Stomach (tissue), 9 donors: ENCODE results near the gene GPR152. TPM values are rescaled to one million over a fixed set of nuclear protein-coding genes. Genes with fewer than 3 reads are reported as not detected.
A peak's percentile ranks its signal among the peaks of the same experiment; 100 is the strongest.

Experiments used
- DNase-seq, 2 donors: peaks; one replicate each; pipeline versions ENCODE4 v3.0.0 to v3.0.0-alpha.2; 2013 to 2019
- H3K27ac ChIP-seq, 5 donors: fragments of 200-600 bp in 4 of 5; sonication (generic) in 4 of 5; one replicate each; pipeline ENCODE4 v1.5.1; 2013 to 2019; ENCODE audit warnings: mild to moderate bottlenecking in 1 of 5, moderate library complexity in 1 of 5
- H3K27me3 ChIP-seq, 3 donors: fragments of 200-600 bp; sonication (generic); one replicate each; pipeline ENCODE4 v1.5.1; 2017 to 2019; ENCODE audit warnings: mixed run types in 1 of 3
- H3K36me3 ChIP-seq, 4 donors: fragments of 200-600 bp; sonication (generic); 1 replicate in 3 of 4; 2 replicates in 1 of 4; pipeline ENCODE4 v1.5.1; 2016 to 2019
- H3K4me1 ChIP-seq, 4 donors: fragments of 200-600 bp; sonication (generic); one replicate each; pipeline ENCODE4 v1.5.1; 2016 to 2019
- H3K4me3 ChIP-seq, 4 donors: fragments of 200-600 bp; sonication (generic) in 3 of 4; one replicate each; pipeline ENCODE4 v1.5.1; 2016 to 2019; ENCODE audit warnings: mild to moderate bottlenecking in 1 of 4
- H3K9me3 ChIP-seq, 4 donors: fragments of 200-600 bp; sonication (generic); one replicate each; pipeline ENCODE4 v1.5.1; 2016 to 2019
- EP300 ChIP-seq: sonication (generic); formaldehyde crosslinking; IDR thresholded peaks from one replicate; pipeline ENCODE4 v1.6.1; 2017; ENCODE audit warnings: antibody characterized with exemption
- POLR2A ChIP-seq, 4 donors: fragments of 450-650 bp; IDR thresholded peaks; one replicate each; pipeline ENCODE4 v1.6.1; 2016; ENCODE audit warnings: antibody characterized with exemption in 4 of 4, control low read depth in 2 of 4, mild to moderate bottlenecking in 1 of 4, moderate library complexity in 1 of 4
- POLR2AphosphoS5 ChIP-seq, 3 donors: sonication (generic); formaldehyde crosslinking; IDR thresholded peaks; one replicate each; pipeline ENCODE4 v1.6.1; 2016; ENCODE audit warnings: antibody characterized with exemption in 3 of 3
- WGBS, 5 donors: extraction: QIAGEN DNeasy Blood & Tissue Kit in 3 of 5; methylation state at CpG; one replicate each; pipeline versions ENCODE4 v1.1.5 to v1.1.7; 2013 to 2018; 5-methylcytosine and 5-hydroxymethylcytosine counted together
- intact Hi-C: fragments of 100-400 bp; cut with DNase I; formaldehyde crosslinking; loops from one replicate; pipeline ENCODE4 v1.15.1; 2023; ENCODE audit warnings: low total_unique reads
- polyA plus RNA-seq, 3 donors: library from polyadenylated mRNA; stranded (reverse); fragments of 200-250 nt; gene quantifications; one replicate each; pipeline ENCODE4 v1.2.3, GENCODE V29; 2013
- total RNA-seq, 5 donors: library from RNA; depleted of rRNA; stranded (reverse); fragments of >200 nt; gene quantifications; one replicate each; pipeline versions ENCODE4 v1.1.0 to v1.2.3, GENCODE V29; 2014 to 2016
- TF ChIP-seq, protein P1 (sequence below), 7 experiments: fragments of 450-650 bp in 4 of 7; fragments of 200-600 bp in 3 of 7; sonication (generic) in 3 of 7; IDR thresholded peaks; one replicate each; pipeline ENCODE4 v1.5.1; 2016 to 2019; ENCODE audit warnings: antibody characterized with exemption in 7 of 7, control low read depth in 2 of 7, mild to moderate bottlenecking in 1 of 7
- donor health status: healthy with polysubstance abuse.
- donor health status: Bipolar disorder and iron deficiency.
- donor health status: healthy.

The GPR152 gene
- total and polyA plus RNA-seq, 8 donors, result not detected

DNA sequence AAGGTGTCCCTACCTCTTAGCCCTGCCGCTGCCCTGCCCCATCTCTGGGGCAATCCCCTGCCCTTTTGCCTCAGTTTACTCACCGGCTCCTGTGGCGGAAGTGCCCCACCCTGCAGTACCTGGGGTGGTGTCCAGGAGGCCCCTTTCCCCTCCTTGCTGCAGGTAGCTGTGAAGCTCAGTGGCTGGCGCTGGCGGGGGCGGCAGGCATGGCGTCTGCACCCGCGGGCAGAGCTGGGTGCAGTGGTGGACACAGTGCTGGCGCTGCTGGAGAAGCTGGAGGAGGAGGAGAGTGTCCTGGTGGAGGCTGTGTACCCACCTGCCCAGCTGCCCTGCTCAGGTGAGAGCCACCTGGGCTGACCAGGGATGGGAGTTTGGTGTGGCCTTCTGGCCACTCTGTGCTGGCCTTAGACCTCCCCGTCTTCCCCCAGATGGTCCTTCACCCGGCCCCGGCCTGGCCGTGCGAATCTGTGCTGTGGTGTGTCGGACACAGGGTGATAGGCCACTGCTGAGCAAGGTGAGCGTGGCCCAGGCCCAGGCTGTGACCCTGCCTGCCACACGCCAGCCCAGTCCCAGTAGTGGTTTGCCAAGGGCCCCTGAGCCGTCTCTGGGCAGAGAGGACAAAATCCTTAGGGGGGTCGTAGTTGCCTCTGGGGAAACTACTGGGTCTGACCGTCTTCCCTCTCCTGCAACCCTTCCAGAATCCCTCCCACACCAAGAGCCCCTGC is 33.0 kb downstream of the GPR152 start:
- WGBS, 5 donors, result 83 to 86% (median 85%) methylated on average over 15 to 21 of the region's 21 CpGs
- H3K4me3 ChIP-seq, result no peak overlapping the region
- H3K36me3 ChIP-seq, result no peaks in the 10 kb centered on the region
- peak overlapping the region; percentile 52 to 96 (median 94) for H3K27ac ChIP-seq
- peaks cover 0 to 17% (median 0%) of the 10 kb centered on the region in 3 donors for H3K27me3 ChIP-seq
- TF ChIP-seq POLR2AphosphoS5 (IDR thresholded peaks at IDR 0.05), result no peak
- TF ChIP-seq EP300, result no peak
- no peak for TF ChIP-seq POLR2A (IDR thresholded peaks at IDR 0.05)
- TF ChIP-seq, protein P1, sequence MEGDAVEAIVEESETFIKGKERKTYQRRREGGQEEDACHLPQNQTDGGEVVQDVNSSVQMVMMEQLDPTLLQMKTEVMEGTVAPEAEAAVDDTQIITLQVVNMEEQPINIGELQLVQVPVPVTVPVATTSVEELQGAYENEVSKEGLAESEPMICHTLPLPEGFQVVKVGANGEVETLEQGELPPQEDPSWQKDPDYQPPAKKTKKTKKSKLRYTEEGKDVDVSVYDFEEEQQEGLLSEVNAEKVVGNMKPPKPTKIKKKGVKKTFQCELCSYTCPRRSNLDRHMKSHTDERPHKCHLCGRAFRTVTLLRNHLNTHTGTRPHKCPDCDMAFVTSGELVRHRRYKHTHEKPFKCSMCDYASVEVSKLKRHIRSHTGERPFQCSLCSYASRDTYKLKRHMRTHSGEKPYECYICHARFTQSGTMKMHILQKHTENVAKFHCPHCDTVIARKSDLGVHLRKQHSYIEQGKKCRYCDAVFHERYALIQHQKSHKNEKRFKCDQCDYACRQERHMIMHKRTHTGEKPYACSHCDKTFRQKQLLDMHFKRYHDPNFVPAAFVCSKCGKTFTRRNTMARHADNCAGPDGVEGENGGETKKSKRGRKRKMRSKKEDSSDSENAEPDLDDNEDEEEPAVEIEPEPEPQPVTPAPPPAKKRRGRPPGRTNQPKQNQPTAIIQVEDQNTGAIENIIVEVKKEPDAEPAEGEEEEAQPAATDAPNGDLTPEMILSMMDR (IDR thresholded peaks at IDR 0.05), result no peak
- no peaks in the 10 kb centered on the region for H3K9me3 ChIP-seq
- peaks cover 60 to 68% (median 67%) of the 10 kb centered on the region in 4 donors for H3K4me1 ChIP-seq
- intact Hi-C loops, result no loop called here
- DNase-seq, result no peak

DNA sequence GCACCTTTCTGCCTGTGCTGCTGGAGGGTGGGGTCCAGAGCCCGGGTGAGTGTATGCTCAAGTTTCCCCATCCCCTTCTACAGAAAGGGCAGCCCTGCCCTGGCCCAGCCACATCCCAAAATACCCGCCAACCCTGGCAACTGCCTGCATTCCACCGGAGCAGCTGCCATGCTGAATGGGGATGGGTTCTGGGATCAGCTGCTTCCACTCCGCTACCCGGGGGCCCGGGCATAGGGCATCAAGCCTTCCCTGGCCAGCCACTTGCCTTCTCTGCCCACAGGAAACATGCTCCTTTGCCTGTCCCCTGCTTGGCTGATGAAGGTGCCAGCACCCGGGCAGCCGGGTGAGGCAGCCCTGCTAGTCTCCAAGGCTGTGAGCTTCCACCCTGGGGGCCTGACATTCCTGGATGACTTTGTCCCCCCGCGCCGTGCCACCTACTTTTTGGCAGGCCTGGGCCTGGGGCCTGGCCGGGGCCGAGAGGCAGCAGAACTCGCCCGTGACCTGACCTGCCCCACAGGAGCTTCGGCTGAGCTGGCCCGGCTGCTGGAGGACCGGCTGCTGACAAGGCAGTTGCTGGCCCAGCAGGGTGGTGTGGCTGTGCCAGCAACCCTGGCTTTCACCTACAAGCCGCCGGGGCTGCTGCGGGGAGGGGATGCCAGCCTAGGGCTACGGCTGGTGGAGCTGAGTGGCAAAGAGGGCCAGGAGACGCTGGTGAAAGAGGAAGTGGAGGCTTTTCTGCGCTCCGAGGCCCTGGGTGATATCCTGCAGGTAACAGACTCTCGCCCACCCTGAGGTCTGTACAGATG is 33.9 kb downstream of the GPR152 start:
- intact Hi-C loops, result no loop called here
- Histone ChIP-seq H3K27me3 (peaks cover 0 to 17% (median 0%) of the 10 kb centered on the region in 3 donors), H3K4me1 (peaks cover 60 to 68% (median 68%) of the 10 kb centered on the region in 4 donors), H3K4me3 (no peak overlapping the region), H3K27ac (peak overlapping the region; percentile 23 to 96 (median 52)), H3K36me3 (no peaks in the 10 kb centered on the region), H3K9me3 (no peaks in the 10 kb centered on the region)
- DNase-seq, result peak in 1 of 2 donors; percentile 67
- TF ChIP-seq POLR2A (IDR thresholded peaks at IDR 0.05) (no peak), EP300 (no peak), POLR2AphosphoS5 (IDR thresholded peaks at IDR 0.05) (no peak)
- TF ChIP-seq, protein P1 (IDR thresholded peaks at IDR 0.05), result no peak
- WGBS, 5 donors, result 31 to 53% (median 39%) methylated on average over 7 to 26 of the region's 26 CpGs

DNA sequence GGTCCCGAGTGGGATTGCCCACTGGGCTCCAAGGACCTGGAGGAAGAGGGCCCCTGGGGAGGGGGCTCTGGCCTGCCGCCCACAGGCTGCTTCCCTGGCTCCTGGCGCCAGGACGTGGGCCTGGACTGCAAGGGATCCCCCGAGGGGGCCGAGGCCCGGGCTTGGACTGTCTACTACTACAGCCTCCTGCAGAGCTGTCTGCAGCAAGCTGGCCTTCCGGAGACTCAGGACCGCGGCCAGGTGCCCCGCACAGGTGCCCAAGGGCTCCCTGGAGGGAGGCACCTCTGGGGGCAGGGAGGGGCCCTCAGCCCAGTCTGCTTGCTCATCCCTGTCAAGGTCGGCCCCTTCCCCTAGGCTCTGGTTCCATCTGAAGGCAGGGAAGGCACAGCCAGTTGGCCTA is 35.1 kb downstream of the GPR152 start:
- H3K4me1 ChIP-seq, result peaks cover 60 to 68% (median 68%) of the 10 kb centered on the region in 4 donors
- H3K9me3 ChIP-seq, result no peaks in the 10 kb centered on the region
- H3K36me3 ChIP-seq, result no peaks in the 10 kb centered on the region
- H3K27ac ChIP-seq, result peak overlapping the region in 4 of 5 donors; percentile 28 to 86 (median 74)
- no peak for DNase-seq
- 47 to 92% (median 74%) methylated on average over 3 to 12 of the region's 12 CpGs for WGBS, 5 donors
- peaks cover 0 to 26% (median 0%) of the 10 kb centered on the region in 3 donors for H3K27me3 ChIP-seq
- no peak for TF ChIP-seq POLR2A (IDR thresholded peaks at IDR 0.05)
- intact Hi-C loops, result no loop called here
- no peak overlapping the region for H3K4me3 ChIP-seq

DNA sequence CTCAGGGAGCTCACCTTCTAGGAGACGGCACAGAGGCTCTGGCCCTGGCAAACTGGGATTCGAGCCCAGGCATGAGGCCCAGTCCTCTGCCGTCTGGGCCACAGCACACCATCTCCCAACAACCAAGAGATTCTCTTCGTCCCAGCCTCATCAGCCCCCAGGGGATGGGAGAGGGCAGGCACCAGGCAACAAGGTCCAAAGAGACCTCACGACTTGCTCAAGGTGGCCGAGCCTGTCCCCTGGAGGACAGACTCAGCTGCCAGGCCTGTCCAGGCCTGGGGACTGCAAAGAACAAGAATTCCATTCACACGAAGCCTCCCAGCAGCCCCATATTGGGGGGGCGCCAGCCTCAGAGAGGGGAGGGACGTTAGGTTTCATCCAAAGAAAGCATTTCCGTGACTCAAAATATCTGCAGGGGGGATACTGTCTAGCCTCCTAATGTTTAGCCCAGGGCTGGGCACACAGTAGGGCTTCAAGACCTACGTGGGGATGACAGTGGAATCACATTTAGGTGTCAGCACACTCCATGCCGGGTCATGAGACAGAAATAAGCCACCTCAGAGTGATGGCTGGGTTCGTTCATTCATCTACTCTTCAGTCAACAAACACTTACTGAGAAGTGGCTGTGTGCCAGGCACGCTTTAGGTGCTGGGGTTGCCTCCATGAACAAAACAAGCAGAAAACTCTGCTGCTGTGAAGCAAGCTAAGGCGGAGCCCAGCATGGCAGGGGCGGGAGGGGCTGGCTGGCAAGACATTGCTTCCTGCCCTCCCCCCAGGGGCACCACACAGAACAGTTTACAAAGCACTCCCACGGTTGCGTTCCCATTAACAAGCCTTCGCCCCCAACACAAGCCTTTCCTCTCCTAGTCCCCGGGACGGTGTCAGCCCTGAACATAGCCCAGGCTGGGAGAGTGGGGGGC is 35.9 kb downstream of the GPR152 start:
- no peaks in the 10 kb centered on the region for H3K36me3 ChIP-seq
- peak overlapping the region in 2 of 4 donors; percentile 42 to 47 for H3K4me3 ChIP-seq
- no peaks in the 10 kb centered on the region for H3K9me3 ChIP-seq
- peaks cover 60 to 72% (median 68%) of the 10 kb centered on the region in 4 donors for H3K4me1 ChIP-seq
- TF ChIP-seq POLR2A (IDR thresholded peaks at IDR 0.05) (no peak), POLR2AphosphoS5 (IDR thresholded peaks at IDR 0.05) (peak in 1 of 3 donors; percentile 35)
- peak overlapping the region; percentile 14 to 86 (median 66) for H3K27ac ChIP-seq
- DNase-seq, result peak; percentile 79 to 91
- peaks cover 0 to 33% (median 0%) of the 10 kb centered on the region in 3 donors for H3K27me3 ChIP-seq
- intact Hi-C loops, result no loop called here
- 28 to 46% (median 42%) methylated on average over 15 to 21 of the region's 21 CpGs for WGBS, 5 donors
